Esophagus (tissue), 2 donors: ENCODE results near the gene CCM2. TPM values are rescaled to one million over a fixed set of nuclear protein-coding genes. Genes with fewer than 3 reads are reported as not detected.

Experiments used
- H3K27ac ChIP-seq, 2 donors: one replicate each; pipeline ENCODE4 v1.5.1; 2013; ENCODE audit warnings: low read depth in 2 of 2, mild to moderate bottlenecking in 2 of 2, inconsistent platforms in 1 of 2, low read length in 1 of 2, moderate library complexity in 1 of 2
- H3K27me3 ChIP-seq, 2 donors: one replicate each; pipeline ENCODE4 v1.6.1; 2013; ENCODE audit warnings: low read length in 2 of 2, control low read depth in 1 of 2, mild to moderate bottlenecking in 1 of 2; ENCODE audit not compliant: insufficient read depth in 2 of 2, control insufficient read depth in 1 of 2
- H3K36me3 ChIP-seq, 2 donors: one replicate each; pipeline ENCODE4 v1.6.1; 2013; ENCODE audit warnings: low read length in 1 of 2; ENCODE audit not compliant: control insufficient read depth in 2 of 2, insufficient read depth in 2 of 2
- H3K4me1 ChIP-seq, 2 donors: one replicate each; pipeline ENCODE4 v1.6.1; 2013; ENCODE audit warnings: low read length in 1 of 2; ENCODE audit not compliant: control insufficient read depth in 2 of 2, insufficient read depth in 2 of 2
- H3K4me3 ChIP-seq, 2 donors: one replicate each; pipeline ENCODE4 v1.5.1; 2013; ENCODE audit warnings: low read length in 2 of 2, mild to moderate bottlenecking in 2 of 2, low read depth in 1 of 2, moderate library complexity in 1 of 2
- H3K9me3 ChIP-seq, 2 donors: one replicate each; pipeline ENCODE4 v1.6.1; 2013; ENCODE audit warnings: mild to moderate bottlenecking in 2 of 2, low read depth in 1 of 2, low read length in 1 of 2, moderate library complexity in 1 of 2; ENCODE audit not compliant: control insufficient read depth in 2 of 2, insufficient read depth in 1 of 2
- WGBS, 2 donors: extraction: QIAGEN DNeasy Blood & Tissue Kit; methylation state at CpG; one replicate each; pipeline ENCODE4 v1.1.7; 2013; 5-methylcytosine and 5-hydroxymethylcytosine counted together
- polyA plus RNA-seq, 2 donors: library from polyadenylated mRNA; stranded (reverse); fragments of 200-250 nt; gene quantifications; one replicate each; pipeline ENCODE4 v1.2.3, GENCODE V29; 2013
- donor health status: healthy with polysubstance abuse.
- donor health status: Bipolar disorder and iron deficiency.

CCM2 gene
- polyA plus RNA-seq, 2 donors: 20.2 to 24.0 TPM

- WGBS, 2 donors: 90 to 94% methylated on average over 12 of the region's 12 CpGs
- H3K27ac ChIP-seq: no peak overlapping the region
- peaks cover 0 to 11% of the 10 kb centered on the region in 2 donors for H3K36me3 ChIP-seq
- no peak overlapping the region for H3K4me3 ChIP-seq
- H3K9me3 ChIP-seq: no peaks in the 10 kb centered on the region
- no peaks in the 10 kb centered on the region for H3K27me3 ChIP-seq
- H3K4me1 ChIP-seq: peaks cover 0 to 8% of the 10 kb centered on the region in 2 donors
These were observed 24.5 kb upstream of the CCM2 start for GRCh38 chr7:44975331-44976039.

GRCh38 chr7:44976040-44976745, 23.8 kb upstream of the CCM2 start:
- no peak overlapping the region for H3K4me3 ChIP-seq
- H3K9me3 ChIP-seq: no peaks in the 10 kb centered on the region
- H3K27me3 ChIP-seq: no peaks in the 10 kb centered on the region
- H3K27ac ChIP-seq: no peak overlapping the region
- H3K36me3 ChIP-seq: peaks cover 0 to 11% of the 10 kb centered on the region in 2 donors
- H3K4me1 ChIP-seq: peaks cover 0 to 15% of the 10 kb centered on the region in 2 donors
- WGBS, 2 donors: 87 to 90% methylated on average over 6 of the region's 6 CpGs

DNA sequence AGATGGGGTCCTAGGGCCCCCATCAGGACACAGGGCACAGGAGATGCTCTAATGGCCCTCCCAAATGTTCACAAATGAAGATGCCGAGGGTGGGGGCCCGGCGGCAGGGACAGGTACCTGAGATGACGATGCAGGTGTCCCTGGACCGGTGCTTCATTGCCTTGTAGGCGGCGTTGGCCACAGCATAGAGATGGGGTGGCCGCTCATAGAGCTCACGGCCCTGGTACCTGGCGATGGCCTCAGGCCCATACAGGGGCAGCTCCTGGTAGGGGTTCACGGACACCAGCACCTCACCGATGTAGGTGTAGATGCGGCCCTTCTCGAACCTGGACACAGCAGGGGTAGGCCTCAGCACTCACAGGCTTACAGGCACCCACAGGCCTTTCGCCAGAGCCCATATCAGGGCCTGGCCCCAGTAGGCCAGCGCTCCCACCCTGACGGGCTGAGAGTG, 23.2 kb upstream of the CCM2 start:
- Histone ChIP-seq H3K27ac (peak overlapping the region in 1 of 2 donors; percentile 1), H3K4me3 (no peak overlapping the region)
- WGBS, 2 donors: 92 to 94% methylated on average over 16 to 17 of the region's 17 CpGs

DNA sequence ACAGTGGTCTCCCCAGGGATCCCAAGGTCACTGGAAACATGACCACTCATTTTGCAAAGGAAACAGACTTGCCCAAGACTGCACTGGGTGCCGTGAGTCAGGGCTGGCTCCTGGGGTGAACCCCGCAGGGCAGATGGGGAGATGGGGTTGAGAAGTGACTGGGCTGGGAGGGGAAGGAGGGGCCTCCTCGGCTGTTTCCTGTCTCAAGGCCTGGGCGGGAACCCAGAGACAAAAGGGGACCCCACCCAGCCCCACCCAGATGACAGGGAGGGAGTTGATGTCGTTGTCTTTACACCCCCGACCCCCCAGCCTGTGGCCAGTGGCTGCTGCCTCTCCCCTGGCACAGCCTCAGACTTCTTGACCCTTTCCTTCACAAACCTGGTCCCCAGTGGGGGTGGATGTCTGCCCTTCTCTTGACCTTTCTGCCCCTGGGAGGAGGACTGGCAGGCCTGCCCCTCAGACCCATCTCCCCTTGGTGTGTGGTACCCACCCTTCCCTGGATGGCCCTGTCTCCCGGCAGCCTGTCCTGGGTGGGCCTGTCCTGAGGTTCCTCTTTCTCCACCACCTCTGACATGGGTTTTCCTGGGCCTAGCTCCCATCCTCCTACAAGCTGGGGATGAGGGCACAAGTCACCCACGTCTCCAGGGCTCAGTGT, 22.6 kb upstream of the CCM2 start:
- Histone ChIP-seq H3K27me3 (no peaks in the 10 kb centered on the region), H3K27ac (peak overlapping the region; percentile 12 to 62), H3K9me3 (no peaks in the 10 kb centered on the region), H3K4me1 (peaks cover 0 to 15% of the 10 kb centered on the region in 2 donors), H3K4me3 (peak overlapping the region; percentile 10 to 12), H3K36me3 (peaks cover 0 to 14% of the 10 kb centered on the region in 2 donors)
- WGBS, 2 donors: 52% methylated on average over 7 to 8 of the region's 8 CpGs

More for the DNA sequence above, 23.2 kb upstream of the CCM2 start:
- Histone ChIP-seq H3K9me3 (no peaks in the 10 kb centered on the region), H3K4me1 (peaks cover 0 to 15% of the 10 kb centered on the region in 2 donors), H3K36me3 (peaks cover 0 to 14% of the 10 kb centered on the region in 2 donors), H3K27me3 (no peaks in the 10 kb centered on the region)

GRCh38 chr7:44977959-44978335, 22.1 kb upstream of the CCM2 start:
- peaks cover 0 to 15% of the 10 kb centered on the region in 2 donors for H3K4me1 ChIP-seq
- peaks cover 0 to 14% of the 10 kb centered on the region in 2 donors for H3K36me3 ChIP-seq
- H3K27ac ChIP-seq: peak overlapping the region; percentile 41 to 62
- peak overlapping the region; percentile 12 to 41 for H3K4me3 ChIP-seq
- H3K27me3 ChIP-seq: no peaks in the 10 kb centered on the region
- WGBS, 2 donors: 60 to 65% methylated on average over 6 of the region's 6 CpGs
- H3K9me3 ChIP-seq: no peaks in the 10 kb centered on the region

DNA sequence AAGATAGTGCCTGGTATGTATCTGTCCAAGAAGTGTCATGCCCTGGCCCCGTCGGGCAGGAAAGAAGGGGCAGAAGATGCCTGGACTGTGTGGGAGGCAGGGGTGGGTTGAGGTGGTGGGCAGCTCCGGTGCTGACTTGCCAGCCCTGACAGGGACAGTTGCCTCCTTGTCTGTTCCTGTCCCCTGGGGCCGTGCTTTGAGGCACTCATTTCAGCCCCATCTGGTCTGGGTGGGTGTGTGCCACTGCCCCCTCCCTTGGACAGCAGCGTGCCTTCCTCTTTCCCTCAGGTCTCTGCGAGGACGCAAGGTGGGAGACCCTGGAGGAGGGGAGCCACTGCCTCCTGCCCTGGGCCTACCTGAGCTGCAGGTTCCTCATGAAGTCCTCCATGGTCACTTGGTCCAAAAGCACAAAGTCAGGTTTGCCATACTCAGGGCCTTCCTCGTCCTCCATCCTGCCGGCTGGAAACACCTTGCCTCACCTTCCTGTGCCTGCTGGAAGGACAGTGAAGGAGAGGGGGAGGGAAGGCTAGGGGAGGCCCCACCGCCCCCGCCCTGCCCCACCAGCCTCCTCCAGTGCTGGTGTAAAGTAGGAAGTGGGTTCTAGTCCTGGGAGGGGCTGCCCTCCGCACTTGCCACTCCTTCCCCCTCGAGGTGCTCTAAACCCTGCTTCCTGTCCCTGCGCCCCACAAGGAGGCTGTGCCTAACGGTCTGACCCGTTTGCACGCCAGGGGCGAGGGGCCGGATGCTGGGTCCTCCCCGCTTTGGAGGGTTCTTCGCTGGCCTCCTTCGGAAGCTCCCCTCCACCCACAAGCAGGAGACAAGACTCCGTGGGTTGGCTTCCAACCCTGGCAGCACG, 21.3 kb upstream of the CCM2 start, which contains the start of gene MYO1G:
MYO1G (minus strand) TSS at position 505 of the 856 bp plus-strand sequence; CDS start at position 451, 54 bp downstream.
- WGBS, 2 donors: 76 to 77% methylated on average over 24 of the region's 24 CpGs

DNA sequence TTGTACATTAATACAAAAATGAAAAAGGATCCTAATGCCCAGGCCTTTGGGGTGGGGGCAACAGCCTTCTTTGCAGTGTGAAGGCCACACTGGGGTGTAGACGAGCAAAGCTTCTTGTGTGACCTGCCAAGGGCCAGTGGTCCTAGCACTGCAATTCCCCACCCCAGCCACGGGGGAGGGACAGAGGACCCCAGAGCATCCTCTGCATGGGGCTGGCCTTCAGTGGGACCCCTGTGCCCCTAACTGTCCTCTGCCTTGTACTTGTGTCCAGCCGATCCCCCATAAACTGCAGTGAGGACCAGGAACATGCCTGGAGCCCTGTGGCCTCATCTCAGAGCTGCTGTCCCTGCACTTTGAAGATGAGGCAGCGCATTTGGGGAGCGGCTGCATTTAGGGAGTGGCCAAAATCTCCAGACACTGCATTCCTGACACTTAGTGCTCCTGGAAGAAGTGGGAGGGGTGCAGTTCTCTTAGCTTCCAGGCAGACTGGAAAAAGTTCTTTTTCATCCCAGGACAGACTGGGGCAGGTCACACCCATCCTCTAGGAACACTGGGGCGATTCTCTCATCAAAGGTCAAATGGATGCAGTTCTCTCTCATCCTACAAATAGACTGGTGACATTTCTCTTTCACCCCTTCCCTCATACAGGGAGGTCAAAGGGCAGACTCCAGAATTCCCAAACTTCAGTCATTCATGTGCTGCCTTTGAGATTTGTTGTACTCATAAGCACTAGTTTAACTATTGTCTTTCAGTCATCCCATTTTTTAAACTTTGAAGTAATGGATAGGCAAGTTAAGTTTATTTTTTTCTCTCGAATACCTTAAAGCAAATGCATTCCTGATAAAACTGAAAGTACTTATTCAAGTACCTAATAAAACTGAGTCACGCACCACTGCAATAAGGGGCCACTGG, 20.3 kb upstream of the CCM2 start:
- Histone ChIP-seq H3K27ac (peak overlapping the region; percentile 56 to 76), H3K27me3 (no peaks in the 10 kb centered on the region), H3K4me3 (no peak overlapping the region), H3K36me3 (peaks cover 3 to 19% of the 10 kb centered on the region in 2 donors), H3K4me1 (peaks cover 0 to 19% of the 10 kb centered on the region in 2 donors), H3K9me3 (no peaks in the 10 kb centered on the region)
- 53 to 64% methylated on average over 8 of the region's 8 CpGs for WGBS, 2 donors

More for the DNA sequence above, 21.3 kb upstream of the CCM2 start, which contains the start of gene MYO1G:
- H3K4me1 ChIP-seq: peaks cover 0 to 16% of the 10 kb centered on the region in 2 donors
- H3K9me3 ChIP-seq: no peaks in the 10 kb centered on the region
- no peaks in the 10 kb centered on the region for H3K27me3 ChIP-seq
- H3K4me3 ChIP-seq: peak within 1 kb of the TSS; percentile 12 to 41
- H3K36me3 ChIP-seq: peaks cover 2 to 15% of the 10 kb centered on the region in 2 donors
- H3K27ac ChIP-seq: peak within 1 kb of the TSS; percentile 56 to 69

DNA sequence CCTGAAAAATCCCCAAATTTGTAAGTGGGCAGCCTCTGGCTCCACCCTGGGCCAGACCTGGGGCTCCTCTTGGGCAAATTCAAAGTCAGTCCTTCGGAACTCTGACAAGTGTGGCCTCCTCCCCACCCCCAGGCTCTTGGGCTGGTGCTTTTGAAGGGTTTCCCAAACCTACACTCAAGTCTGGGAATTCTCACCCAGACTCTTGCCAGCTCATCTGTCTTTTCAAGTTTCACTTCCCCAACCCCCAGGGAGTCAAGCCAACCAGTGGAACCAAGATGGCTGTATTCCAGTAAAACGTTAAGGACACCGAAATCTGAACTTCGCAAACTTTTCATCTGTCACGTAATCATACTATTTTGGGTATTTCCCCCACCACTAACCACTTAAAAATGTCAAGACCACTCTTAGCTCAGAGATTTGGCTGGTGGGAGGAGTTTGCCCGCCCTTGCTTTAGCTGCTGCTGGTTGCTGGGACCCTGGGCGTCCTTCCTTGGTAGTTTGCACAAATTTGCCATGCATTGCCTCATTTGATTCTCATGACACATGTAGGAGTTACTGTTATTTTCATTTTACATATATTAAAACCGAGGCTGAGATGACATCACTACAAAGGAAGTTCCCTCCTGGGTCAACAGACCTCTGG, 19.5 kb upstream of the CCM2 start:
- peak overlapping the region; percentile 44 to 76 for H3K27ac ChIP-seq
- peaks cover 0 to 19% of the 10 kb centered on the region in 2 donors for H3K4me1 ChIP-seq
- H3K4me3 ChIP-seq: no peak overlapping the region
- H3K36me3 ChIP-seq: peaks cover 3 to 14% of the 10 kb centered on the region in 2 donors
- H3K27me3 ChIP-seq: no peaks in the 10 kb centered on the region
- WGBS, 2 donors: 30 to 49% methylated on average over 8 of the region's 8 CpGs
- no peaks in the 10 kb centered on the region for H3K9me3 ChIP-seq
